ENCODE results near the gene LRRN4CL. TPM values are rescaled to one million over a fixed set of nuclear protein-coding genes. Genes with fewer than 3 reads are reported as not detected.
"Not testable (repeated sequence)": the region's sequence is repeated elsewhere in the genome, so short reads cannot be mapped to it uniquely, and the experiment has no call there.

Gene LRRN4CL
- total RNA-seq, 1 donor from 2014 or later = 0.17 TPM

DNA sequence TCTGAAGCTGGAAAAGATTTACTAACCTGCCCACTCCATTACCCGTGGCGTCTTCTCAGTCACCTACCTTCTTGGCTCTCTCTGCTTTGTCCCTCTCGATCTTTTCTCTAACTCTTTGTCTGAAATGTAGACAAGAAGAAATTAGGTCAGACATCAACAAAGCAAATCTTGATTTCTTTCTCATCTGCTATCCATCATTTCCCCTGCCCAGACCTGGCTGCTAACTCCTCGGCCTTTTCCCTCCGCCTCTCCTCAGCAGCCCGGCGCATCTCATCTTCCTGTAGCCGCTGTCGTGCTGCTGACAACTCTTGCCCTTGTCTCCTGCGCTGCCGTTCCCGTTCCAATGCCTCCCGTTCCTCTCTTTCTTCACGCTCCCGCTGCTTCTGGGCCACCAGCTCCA lies 11.6 kb downstream of the LRRN4CL start:
- intact Hi-C loops (cut with micrococcal nuclease) = loop anchor here (2.0 to 10.0 kb wide), 3 partner anchors 13 to 253 kb away; partner anchors contain the start of genes C11orf98, CSKMT and ZBTB3

- intact Hi-C loops (cut with micrococcal nuclease) = loop anchor here (10.0 kb wide), 1 partner anchor 252 kb away; no protein-coding TSS in a partner anchor
Observed at GRCh38 chr11:62677156-62677555, 12.2 kb downstream of the LRRN4CL start.

GRCh38 chr11:62676698-62677097 lies 12.6 kb downstream of the LRRN4CL start:
- intact Hi-C loops (cut with micrococcal nuclease) = loop anchor here (10.0 kb wide), 1 partner anchor 252 kb away; no protein-coding TSS in a partner anchor

GRCh38 chr11:62675415-62675814 lies 13.9 kb downstream of the LRRN4CL start:
- intact Hi-C loops (cut with micrococcal nuclease) = loop anchor here (10.0 kb wide), 1 partner anchor 251 kb away; no protein-coding TSS in a partner anchor

DNA sequence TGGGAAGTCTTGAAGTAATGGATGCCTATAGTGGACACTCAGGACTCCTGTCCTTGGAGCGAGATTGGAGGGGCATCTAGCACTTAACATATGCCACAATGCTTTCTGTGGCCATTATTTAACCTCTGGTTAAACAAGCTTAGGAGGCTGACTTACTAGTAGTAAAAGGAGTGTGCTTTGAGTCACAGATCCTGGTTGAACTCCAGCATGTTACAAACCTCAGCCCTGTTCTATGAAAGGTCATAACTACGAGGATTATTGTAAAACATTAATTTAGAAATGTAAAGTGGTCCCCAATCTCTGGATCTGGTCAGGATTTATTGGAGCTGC lies 16.2 kb downstream of the LRRN4CL start:
- intact Hi-C loops (cut with micrococcal nuclease) = loop anchor here (10.0 kb wide), 1 partner anchor 248 kb away; no protein-coding TSS in a partner anchor

DNA sequence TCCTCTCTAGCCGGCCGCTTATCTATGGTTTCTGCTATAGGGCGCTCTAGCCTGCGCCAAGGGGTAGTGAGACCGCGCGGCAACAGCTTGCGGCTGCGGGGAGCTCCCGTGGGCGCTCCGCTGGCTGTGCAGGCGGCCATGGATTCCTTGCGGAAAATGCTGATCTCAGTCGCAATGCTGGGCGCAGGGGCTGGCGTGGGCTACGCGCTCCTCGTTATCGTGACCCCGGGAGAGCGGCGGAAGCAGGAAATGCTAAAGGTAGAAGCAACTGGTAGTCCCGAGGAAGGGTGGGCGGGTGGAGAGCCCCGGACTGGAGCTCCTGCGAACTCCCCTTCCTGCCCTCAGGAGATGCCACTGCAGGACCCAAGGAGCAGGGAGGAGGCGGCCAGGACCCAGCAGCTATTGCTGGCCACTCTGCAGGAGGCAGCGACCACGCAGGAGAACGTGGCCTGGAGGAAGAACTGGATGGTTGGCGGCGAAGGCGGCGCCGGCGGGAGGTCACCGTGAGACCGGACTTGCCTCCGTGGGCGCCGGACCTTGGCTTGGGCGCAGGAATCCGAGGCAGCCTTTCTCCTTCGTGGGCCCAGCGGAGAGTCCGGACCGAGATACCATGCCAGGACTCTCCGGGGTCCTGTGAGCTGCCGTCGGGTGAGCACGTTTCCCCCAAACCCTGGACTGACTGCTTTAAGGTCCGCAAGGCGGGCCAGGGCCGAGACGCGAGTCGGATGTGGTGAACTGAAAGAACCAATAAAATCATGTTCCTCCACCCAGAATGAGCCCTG lies 17.5 kb downstream of the LRRN4CL start, which contains the start of the genes LBHD1 and UQCC3:
TSS of gene LBHD1 (minus strand) at position 660 of the 782 bp plus-strand sequence. CDS start 2,236 bp downstream, outside the sequence.
TSS of gene UQCC3 (plus strand) at position 66 of the 782 bp plus-strand sequence. CDS start at position 139, 73 bp downstream.
- intact Hi-C loops (cut with micrococcal nuclease) = loop anchor here (1.0 to 10.0 kb wide), 9 partner anchors 7 to 247 kb away; partner anchors contain the start of genes INTS5, TAF6L, TTC9C and TUT1

GRCh38 chr11:62671236-62671607 lies 18.1 kb downstream of the LRRN4CL start:
- intact Hi-C loops (cut with micrococcal nuclease) = loop anchor here (1.0 to 10.0 kb wide), 7 partner anchors 8 to 246 kb away; partner anchors contain the start of genes INTS5, TAF6L, TUT1 and UBXN1

- intact Hi-C loops (cut with micrococcal nuclease) = loop anchor here (2.0 to 10.0 kb wide), 3 partner anchors 193 to 545 kb away; partner anchors contain the start of gene INCENP
Observed at GRCh38 chr11:62669420-62670161, 19.7 kb downstream of the LRRN4CL start.

DNA sequence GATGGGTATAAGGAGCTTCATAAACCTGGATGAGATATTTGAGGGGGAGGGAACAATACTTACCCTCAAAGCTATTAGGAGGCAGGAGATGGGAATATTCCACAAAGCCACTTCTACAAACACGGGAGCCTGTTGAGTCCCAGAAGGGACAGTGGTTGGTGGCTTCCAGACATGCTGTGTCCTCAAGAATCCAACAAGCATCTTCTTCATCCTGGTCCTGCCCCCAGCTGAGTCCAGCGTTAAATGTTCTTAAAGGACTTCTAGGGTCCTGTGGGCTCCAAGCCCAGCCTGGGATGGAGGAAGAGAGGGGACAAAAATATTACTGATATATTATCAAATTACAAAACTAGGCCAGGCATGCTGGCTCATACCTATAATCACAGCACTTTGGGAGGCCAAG lies 21.9 kb downstream of the LRRN4CL start:
- intact Hi-C loops (cut with micrococcal nuclease) = loop anchor here (10.0 kb wide), 1 partner anchor 543 kb away; the partner anchor contains the start of gene INCENP

DNA sequence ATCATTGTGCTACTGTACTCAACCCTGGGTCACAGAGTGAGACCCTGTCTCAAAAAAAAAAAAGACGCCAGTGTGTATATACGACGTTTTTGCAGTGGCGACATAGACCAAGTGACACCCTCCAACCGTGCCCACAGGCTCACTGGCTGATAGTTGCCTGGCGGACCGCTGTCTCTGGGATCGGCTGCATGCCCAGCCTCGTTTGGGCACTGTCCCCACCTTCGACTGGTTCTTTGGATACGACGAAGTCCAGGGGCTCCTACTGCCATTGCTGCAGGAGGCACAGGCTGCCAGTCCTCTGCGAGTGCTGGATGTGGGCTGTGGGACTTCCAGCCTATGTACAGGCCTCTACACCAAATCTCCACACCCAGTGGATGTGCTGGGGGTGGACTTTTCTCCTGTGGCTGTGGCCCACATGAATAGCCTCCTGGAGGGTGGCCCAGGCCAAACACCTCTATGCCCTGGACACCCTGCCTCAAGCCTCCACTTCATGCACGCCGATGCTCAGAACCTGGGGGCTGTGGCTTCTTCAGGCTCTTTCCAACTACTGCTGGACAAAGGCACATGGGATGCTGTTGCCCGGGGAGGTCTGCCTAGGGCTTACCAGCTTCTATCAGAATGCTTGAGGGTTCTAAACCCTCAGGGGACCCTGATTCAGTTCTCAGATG lies 22.9 kb downstream of the LRRN4CL start:
- intact Hi-C loops (cut with micrococcal nuclease) = loop anchor here (10.0 kb wide), 1 partner anchor 542 kb away; the partner anchor contains the start of gene INCENP

GRCh38 chr11:62665599-62666258 lies 23.6 kb downstream of the LRRN4CL start:
- intact Hi-C loops (cut with micrococcal nuclease) = loop anchor here (1.0 to 10.0 kb wide), 13 partner anchors 12 to 541 kb away; partner anchors contain the start of genes EML3, GANAB, HNRNPUL2 and INCENP

DNA sequence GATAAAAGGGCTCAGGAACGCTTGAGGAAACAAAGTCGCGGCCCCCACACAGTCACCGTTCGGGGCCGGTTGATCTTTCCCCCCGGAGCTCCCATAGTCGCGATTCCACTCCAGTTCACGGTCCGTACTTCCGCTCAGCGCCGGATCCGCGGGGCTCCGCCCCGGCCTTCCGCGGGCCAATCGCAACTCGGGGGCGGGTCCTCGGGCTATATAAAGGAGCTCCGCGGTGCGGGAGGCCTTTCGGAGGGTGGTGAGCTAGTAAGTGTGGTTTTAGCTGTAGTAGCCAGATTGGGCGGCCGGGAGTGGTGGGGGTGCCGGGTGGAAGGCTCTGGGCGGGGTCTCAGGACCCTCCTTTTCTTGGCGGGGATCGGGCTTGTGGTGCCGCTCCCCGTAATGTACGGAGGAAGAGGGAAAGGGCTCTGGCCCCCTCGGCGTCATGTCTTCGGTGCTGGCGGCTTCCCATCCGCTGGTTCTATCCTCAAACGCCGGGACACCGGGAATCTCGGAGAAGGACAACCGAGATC lies 24.2 kb downstream of the LRRN4CL start, which contains the start of the genes C11orf98 and CSKMT:
TSS of gene C11orf98 (minus strand) at position 136 of the 524 bp plus-strand sequence. CDS start at position 95, 41 bp downstream.
TSS of gene CSKMT (plus strand) at position 238 of the 524 bp plus-strand sequence. CDS start 568 bp downstream, outside the sequence.
- intact Hi-C loops (cut with micrococcal nuclease) = loop anchor here (1.0 to 10.0 kb wide), 13 partner anchors 12 to 540 kb away; partner anchors contain the start of genes EML3, GANAB, HNRNPUL2 and INCENP

GRCh38 chr11:62664405-62665074 lies 24.8 kb downstream of the LRRN4CL start:
- intact Hi-C loops (cut with micrococcal nuclease) = loop anchor here (1.0 to 10.0 kb wide), 14 partner anchors 8 to 540 kb away; partner anchors contain the start of genes EML3, GANAB, HNRNPUL2 and INCENP

DNA sequence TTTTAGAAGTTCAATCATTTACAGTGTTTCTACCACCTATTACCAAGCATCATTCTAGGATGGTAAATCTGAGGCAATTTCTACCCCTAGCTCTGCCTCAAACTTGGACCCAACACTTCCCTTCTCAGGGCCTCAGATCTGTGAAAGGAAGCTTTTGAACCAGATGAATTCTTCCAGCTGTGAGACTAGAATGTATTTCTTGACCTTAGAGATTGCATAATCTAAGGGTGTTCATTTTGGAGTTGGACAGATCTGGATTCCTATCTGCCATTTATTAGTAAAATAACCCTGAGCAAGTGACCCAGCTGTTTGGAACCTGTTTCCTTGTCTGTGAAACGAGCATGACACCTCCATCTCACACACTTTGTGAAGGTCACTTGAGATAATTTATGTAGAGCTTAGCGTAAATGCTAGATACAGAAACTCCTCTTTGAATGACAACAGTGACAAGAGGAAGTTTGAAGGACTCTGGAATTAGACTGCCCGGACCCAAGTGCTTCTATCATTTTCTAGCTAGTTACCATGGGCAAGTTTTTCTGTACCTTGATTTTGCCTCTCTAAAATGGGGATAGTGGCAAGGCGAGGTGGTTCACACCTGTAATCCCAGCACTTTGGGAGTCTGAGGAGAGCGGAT lies 32.4 kb downstream of the LRRN4CL start:
- intact Hi-C loops (cut with micrococcal nuclease) = no loop called here

GRCh38 chr11:62654297-62654696 lies 35.0 kb downstream of the LRRN4CL start:
- intact Hi-C loops (cut with micrococcal nuclease) = no loop called here

GRCh38 chr11:62652161-62653006 lies 36.9 kb downstream of the LRRN4CL start:
- intact Hi-C loops (cut with micrococcal nuclease) = loop anchor here (1.0 kb wide), 6 partner anchors 7 to 75 kb away; partner anchors contain the start of genes C11orf98, CSKMT, HNRNPUL2 and UQCC3

GRCh38 chr11:62650283-62650682 lies 39.0 kb downstream of the LRRN4CL start:
- intact Hi-C loops (cut with micrococcal nuclease) = not testable (repeated sequence)

Data from T-helper 1 cell treated with Interleukin-12 subunit alpha and Interleukin-12 subunit beta and Interleukin-4 antibody, amounts not matched to agents 30 ng/mL and 1 ng/mL, for 36 hours (primary cell).